ENCODE results near the gene MAP1LC3B2. TPM values are rescaled to one million over a fixed set of nuclear protein-coding genes. Genes with fewer than 3 reads are reported as not detected.

Gene MAP1LC3B2
- total and polyA plus RNA-seq, 8 donors, result 0.49 to 1.8 (median 0.68) TPM; not detected in 2

DNA sequence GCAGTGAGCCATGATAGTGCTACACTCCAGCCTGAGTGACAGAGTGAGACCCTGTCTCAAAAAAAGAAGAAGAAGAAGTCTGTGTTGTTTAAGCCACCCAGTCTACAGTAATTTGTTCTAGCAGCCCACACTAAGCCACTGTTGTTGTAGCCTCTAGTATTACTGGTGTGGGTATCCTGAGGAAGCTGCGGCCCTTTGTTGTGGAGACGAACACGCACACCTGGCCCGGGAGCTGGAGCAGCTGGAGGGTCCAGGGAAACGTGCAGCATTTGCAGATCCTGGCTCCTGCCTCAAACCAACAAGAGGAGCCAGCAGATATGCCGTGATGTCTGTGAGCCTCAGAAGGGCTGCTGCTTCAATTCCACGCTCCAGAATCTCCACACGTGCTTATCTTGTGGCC lies 65.3 kb downstream of the MAP1LC3B2 start:
- WGBS, 2 donors, result 28 to 39% methylated on average over 8 of the region's 8 CpGs
- DNase-seq (no peak), FAIRE-seq (no peak)

DNA sequence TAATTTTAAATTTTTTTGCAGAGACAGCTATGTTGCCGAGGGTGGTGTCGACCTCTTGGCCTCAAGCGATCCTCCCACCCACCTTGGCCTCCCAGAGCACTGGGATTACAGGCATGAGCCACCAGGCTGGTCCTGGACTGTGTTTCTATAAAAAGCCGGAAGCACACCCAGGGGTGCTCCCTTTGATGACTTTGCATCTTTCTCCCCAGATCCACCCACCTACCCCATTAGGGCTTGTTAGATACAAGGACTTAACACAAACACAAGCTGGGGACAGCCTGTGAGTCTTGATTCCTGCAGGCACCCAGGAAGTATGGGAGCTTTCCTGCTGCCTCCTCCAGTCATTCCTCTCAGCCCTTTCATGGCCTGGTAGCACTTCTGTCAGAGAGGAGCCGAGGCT lies 67.0 kb downstream of the MAP1LC3B2 start:
- Histone ChIP-seq H3K4me1 (peaks cover 0 to 10% (median 4%) of the 10 kb centered on the region in 3 donors), H3K27ac (no peak overlapping the region), H3K27me3 (no peaks in the 10 kb centered on the region), H3K36me3 (no peaks in the 10 kb centered on the region), H3K9me3 (no peaks in the 10 kb centered on the region), H3K4me3 (no peak overlapping the region)
- intact Hi-C loops (cut with DNase I), result no loop called here
- WGBS, 2 donors, result 92 to 93% methylated on average over 5 of the region's 5 CpGs
- no peak for FAIRE-seq
- TF ChIP-seq, protein P1, sequence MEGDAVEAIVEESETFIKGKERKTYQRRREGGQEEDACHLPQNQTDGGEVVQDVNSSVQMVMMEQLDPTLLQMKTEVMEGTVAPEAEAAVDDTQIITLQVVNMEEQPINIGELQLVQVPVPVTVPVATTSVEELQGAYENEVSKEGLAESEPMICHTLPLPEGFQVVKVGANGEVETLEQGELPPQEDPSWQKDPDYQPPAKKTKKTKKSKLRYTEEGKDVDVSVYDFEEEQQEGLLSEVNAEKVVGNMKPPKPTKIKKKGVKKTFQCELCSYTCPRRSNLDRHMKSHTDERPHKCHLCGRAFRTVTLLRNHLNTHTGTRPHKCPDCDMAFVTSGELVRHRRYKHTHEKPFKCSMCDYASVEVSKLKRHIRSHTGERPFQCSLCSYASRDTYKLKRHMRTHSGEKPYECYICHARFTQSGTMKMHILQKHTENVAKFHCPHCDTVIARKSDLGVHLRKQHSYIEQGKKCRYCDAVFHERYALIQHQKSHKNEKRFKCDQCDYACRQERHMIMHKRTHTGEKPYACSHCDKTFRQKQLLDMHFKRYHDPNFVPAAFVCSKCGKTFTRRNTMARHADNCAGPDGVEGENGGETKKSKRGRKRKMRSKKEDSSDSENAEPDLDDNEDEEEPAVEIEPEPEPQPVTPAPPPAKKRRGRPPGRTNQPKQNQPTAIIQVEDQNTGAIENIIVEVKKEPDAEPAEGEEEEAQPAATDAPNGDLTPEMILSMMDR (IDR thresholded peaks at IDR 0.05), result no peak
- ATAC-seq, result no peak
- DNase-seq, result no peak

More for the DNA sequence above, 65.3 kb downstream of the MAP1LC3B2 start:
- no peaks in the 10 kb centered on the region for H3K36me3 ChIP-seq
- no peaks in the 10 kb centered on the region for H3K9me3 ChIP-seq
- no peak overlapping the region for H3K4me3 ChIP-seq
- H3K27me3 ChIP-seq, result no peaks in the 10 kb centered on the region
- TF ChIP-seq, protein P1 (IDR thresholded peaks at IDR 0.05), result no peak
- no peak for ATAC-seq
- intact Hi-C loops (cut with DNase I), result no loop called here
- peaks cover 0 to 3% (median 0%) of the 10 kb centered on the region in 3 donors for H3K4me1 ChIP-seq
- no peak overlapping the region for H3K27ac ChIP-seq

Other genes starting within 250 kb of the MAP1LC3B2 start
- gene SPRING1, start 178.7 kb downstream of the MAP1LC3B2 start, total RNA-seq, result 10 to 100 TPM in 4 of 6 donors, 1 to 10 TPM in 2; 7.9 to 21.9 (median 11.7) TPM
- gene SPRING1, start 178.7 kb downstream of the MAP1LC3B2 start, polyA plus RNA-seq, result 1 to 10 TPM; 7.5 to 8.4 TPM
- 1 to 10 TPM in 4 of 6 donors, under 1 TPM in 2; 0.51 to 1.8 (median 1.2) TPM for gene RNFT2, start 178.9 kb downstream of the MAP1LC3B2 start, total RNA-seq
- 1 to 10 TPM; 1.6 to 2.6 TPM for gene RNFT2, start 178.9 kb downstream of the MAP1LC3B2 start, polyA plus RNA-seq

All from pancreas (tissue), 10 donors.